GM18507 (cell line): Measurements from ENCODE around the gene POFUT2.

Source experiments
- DNase-seq: peaks from one replicate; pipeline ENCODE4 v3.0.0; 2011; ENCODE audit warnings: low read depth; ENCODE audit not compliant: insufficient read length; ENCODE audit errors: extremely low spot score
- FAIRE-seq: peaks from 2 replicates; lab custom pipeline; 2011; peaks lifted over from hg19 to GRCh38; lab: Jason Lieb, UNC

POFUT2 gene

DNA sequence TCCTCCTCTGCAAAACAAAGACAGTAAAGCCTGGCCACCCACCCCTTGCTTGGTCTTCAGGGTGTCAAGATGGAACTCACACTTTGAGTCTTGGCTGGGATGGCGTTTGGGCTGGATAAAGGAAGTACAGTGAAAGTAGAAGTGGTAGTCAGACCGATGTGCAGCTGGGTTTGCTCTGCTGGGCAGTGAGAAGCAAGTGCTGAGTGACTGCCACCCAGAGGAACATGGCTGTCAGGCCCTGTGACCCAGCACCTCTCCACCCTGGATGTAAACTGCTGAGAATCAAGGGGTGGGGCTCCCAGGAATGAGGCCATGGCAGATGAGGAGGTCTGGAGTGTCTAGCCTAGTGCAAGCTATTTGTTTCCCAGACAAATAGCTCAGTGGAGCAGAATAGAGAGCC, 51.2 kb downstream of the POFUT2 start:
- DNase-seq: no peak
- FAIRE-seq: no peak

DNA sequence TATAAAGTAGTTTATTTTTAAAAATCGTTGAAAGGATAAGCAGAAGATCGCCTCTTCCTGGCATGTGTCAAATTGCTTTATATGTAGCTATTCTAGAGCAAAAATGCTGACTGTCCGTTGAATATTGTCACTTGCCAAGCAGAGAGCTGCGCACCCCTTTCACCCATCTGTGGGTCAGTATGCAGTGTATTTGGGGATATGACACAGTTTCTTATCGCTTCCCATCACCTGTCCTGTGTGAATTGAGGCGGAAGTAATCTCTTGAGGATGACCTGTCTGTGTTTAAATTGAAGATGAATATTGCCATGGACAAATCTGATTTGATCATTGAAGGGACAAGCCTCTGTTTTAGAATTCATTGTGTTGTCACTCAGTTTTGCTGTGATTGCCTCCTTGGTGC, 52.2 kb downstream of the POFUT2 start:
- no peak for FAIRE-seq

GRCh38 chr21:45234965-45235364, 52.7 kb downstream of the POFUT2 start:
- no peak for FAIRE-seq
- no peak for DNase-seq

More for the DNA sequence above, 52.2 kb downstream of the POFUT2 start:
- DNase-seq: no peak

DNA sequence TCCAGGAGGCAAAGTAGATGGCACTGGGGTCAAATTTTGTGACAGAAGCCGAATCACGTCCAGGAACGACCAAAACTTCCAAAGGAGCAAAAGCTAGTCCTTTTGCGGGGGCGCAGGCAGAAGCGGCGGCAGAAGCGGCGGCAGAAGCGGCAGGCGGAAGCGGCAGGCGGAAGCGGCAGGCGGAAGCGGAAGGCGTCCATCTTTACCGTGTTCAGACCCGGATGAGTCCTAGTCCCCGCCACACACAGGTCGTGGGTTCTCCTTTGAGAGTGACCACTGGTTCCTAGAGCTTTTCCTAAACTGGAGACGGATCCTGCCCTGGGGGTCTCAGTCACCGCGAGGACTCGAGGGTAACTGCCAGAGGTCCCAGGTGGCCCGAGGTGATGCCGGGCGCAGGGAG, 53.6 kb downstream of the POFUT2 start:
- DNase-seq (no peak), FAIRE-seq (no peak)

DNA sequence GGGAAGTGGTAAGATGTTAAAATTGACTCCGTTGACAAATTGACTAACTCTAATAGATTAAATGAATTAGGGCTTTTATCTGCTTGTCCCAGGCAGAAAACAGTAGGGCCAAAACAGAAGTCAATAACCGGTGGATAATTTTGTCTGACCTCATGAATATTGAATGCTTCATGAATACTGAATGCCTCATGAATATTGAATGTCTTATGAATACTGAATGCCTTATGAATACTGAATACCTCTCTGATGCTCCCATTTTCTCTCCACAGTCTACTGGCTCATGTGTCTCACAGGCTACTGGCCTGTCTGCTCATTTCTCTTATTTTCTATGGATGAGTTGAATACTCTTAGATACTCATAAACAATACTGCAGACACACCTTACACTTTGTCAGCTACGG, 56.0 kb downstream of the POFUT2 start:
- FAIRE-seq: no peak
- no peak for DNase-seq

DNA sequence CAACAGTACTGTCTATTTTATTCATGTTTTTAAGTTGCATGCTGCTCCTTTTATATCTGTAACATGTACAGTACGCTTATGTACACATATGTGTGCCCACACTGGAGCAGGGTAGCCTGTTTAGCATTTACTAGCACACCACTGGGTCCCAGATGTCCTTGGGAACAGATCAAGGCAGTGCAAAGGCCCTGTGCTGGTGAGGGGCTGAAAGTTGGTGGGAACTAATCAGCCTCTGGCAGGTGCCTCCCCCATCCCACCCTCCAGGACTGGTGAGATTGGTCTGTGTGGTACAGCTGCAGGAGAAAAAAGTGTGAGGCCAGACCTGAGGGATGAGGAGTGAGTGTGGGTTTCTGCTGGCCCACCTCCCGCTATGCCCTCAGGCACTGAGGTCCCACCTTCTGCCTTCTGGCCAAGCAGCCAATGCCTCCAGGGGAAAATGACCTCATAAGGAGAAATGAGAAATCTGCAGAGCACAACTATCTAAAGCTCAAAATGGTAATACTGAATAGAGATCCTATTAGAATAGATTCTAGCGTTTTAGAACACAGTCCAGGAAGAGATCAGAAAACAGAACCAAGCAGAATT, 58.9 kb downstream of the POFUT2 start:
- no peak for FAIRE-seq
- DNase-seq: no peak

DNA sequence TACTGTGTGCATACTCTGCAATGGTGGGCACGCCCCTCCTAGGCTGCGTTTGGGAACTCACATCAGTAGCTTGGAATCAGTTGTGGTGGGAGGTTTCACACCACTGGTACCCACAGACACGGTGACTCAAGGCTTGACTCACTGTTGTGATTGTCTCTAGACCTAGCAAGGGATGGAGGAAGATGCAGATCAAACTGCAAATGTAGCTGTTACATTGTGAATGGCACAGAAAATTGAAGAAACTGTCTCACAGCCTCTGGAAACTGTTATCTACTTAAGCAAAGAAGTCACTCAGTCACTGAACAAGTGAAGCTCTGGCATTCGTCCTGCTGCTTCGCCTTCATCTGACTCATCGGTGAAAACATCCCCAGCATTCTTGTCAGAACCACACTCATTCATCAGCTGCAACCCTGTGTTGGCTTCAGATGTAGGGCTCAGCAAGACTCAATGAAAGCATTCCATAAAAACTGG, 59.5 kb downstream of the POFUT2 start:
- DNase-seq (no peak), FAIRE-seq (no peak)

DNA sequence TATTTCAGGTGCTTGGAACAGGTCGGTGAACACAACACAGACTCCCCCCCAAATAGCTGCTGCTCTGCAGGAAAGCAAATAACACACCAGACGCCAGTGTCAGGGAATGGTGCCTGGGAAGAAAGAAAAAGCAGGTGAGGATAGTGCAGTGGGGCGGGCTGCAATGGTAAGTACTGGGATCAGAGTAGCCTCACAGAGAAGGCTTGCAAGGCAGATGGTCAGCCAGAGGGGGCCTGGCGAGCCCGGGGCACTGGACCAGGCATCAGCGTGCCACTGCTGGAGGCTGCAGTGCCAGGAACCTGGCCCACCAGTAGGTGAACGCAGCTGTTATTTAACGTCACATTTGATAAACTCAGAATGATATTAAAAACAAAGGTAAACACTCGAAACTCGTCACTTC, 60.0 kb downstream of the POFUT2 start:
- no peak for FAIRE-seq

GRCh38 chr21:45226540-45227326, 61.0 kb downstream of the POFUT2 start:
- FAIRE-seq (no peak), DNase-seq (no peak)

More for the DNA sequence above, 60.0 kb downstream of the POFUT2 start:
- no peak for DNase-seq

DNA sequence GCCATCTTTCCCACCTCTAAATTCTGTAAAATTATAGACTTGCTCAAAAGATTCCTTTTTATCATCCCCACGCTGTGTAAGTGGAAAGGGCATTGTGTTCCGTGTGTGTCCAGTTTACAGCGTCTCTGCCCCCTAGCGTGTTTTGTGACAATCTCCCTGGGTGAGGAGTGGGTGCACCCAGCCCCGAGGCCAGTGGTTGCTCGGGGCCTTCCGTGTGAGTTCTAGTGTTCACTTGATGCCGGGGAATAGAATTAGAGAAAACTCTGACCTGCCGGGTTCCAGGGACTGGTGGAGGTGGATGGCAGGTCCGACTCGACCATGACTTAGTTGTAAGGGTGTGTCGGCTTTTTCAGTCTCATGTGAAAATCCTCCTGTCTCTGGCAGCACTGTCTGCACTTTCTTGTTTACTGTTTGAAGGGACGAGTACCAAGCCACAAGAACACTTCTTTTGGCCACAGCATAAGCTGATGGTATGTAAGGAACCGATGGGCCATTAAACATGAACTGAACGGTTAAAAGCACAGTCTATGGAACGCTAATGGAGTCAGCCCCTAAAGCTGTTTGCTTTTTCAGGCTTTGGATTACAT, 61.9 kb downstream of the POFUT2 start:
- no peak for FAIRE-seq
- no peak for DNase-seq

DNA sequence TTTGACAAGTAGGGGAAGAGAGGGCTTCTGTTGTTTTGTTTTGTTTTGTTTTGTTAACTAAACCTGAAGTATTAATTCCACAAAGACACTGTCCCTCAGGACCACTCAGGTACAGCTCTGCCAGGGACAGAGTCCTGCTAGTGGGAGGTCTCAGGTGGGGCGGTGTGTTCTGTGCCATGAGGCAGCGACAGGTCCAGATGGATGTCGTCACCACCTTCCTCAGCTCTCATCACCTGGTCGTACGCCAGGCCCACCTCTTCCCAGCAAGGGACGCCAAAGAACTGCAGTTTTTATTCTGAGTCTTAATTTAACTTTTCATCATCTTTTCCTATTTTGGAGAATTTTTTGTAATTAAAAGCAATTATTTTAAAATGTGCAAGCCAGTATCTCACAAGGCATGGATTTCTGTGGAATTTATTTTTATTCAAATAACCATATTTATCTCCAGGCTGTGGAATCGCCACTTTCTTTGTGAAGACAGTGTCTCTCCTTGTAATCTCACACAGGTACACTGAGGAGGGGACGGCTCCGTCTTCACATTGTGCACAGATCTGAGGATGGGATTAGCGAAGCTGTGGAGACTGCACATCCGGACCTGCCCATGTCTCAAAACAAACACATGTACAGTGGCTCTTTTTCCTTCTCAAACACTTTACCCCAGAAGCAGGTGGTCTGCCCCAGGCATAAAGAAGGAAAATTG, 62.5 kb downstream of the POFUT2 start:
- DNase-seq (no peak), FAIRE-seq (no peak)

- no peak for FAIRE-seq
- DNase-seq: no peak
These were observed 63.3 kb downstream of the POFUT2 start for GRCh38 chr21:45224189-45224938.

DNA sequence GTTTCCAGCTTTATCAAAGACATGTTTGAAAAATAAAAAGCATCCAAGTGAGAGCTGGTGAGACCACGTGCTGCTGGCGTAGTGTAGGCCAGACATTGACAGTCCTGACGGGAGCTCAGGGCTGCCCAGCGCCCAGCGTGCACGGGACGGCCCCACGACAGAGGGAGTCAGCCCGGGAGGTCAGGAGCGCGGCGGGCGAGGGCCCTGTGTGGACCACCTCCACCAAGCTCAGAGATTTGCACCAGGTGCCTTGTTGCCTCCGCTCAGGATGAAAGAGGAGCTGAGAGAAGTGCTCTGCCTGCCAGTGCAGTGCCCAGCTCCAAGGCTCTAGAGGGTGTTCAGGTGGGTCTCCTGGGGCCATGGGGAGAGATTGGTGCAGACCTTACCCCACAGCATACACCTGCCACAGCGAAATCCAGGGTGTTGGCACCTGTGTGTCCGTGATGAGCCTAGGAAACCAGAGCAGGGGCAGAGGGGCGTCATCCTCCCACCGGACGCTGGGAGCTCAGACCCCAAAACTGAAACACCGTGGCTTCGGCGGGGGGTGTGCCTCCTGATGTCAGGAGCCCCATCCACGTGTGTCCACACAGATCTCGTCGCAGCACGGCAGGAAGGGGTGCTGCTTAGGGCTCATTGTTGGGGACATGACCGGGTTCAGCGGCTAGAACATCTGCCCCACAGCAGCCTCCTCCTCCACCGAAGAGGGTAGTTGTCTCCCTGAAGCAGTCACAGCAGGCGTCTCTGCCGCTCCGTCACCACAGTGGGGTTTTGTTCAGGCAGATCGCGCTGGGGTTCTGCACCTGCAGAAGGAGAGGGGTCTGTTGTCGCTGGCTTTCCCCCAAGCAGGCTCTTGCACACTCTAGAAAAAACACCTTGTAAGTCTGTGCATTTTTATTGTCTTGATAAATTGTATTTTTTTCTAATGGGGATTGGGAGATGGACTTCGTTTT, 64.2 kb downstream of the POFUT2 start:
- FAIRE-seq (no peak), DNase-seq (no peak)

DNA sequence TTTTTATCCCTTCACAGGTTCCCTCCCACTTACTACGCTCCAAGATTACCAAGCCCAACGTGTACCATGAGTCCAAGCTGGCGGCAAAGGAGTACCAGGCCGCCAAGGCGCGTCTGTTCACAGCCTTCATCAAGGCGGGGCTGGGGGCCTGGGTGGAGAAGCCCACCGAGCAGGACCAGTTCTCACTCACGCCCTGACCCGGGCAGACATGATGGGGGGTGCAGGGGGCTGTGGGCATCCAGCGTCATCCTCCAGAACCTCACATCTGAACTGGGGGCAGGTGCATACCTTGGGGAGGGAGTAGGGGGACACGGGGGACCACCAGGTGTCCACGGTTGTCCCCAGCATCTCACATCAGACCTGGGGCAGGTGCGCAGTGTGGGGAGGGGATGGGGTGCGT, 65.7 kb downstream of the POFUT2 start:
- FAIRE-seq: no peak
- no peak for DNase-seq

GRCh38 chr21:45220714-45221490, 66.8 kb downstream of the POFUT2 start:
- FAIRE-seq: no peak
- DNase-seq: no peak

DNA sequence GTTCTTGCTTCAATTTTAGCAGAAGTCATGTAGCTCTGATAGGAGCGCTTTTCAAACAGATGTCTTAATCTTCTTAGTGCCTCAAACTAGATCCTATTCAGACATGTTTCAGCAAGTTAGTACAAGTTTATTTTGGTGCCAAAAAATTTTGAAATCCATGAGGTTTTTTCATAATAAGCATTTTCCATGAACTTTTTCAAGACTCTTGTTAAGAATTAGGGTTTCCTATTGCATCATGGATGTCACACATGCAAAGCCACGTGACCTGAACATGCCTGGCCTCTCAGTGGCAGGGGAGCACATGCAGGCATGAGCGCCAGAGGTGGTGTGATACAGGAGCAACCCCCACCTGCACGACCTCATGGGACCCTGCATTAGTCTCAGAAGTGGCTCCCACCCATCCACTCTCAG, 67.6 kb downstream of the POFUT2 start:
- DNase-seq: no peak
- FAIRE-seq: no peak

- DNase-seq (no peak), FAIRE-seq (no peak)
These were observed 68.2 kb downstream of the POFUT2 start for GRCh38 chr21:45219517-45219916.

DNA sequence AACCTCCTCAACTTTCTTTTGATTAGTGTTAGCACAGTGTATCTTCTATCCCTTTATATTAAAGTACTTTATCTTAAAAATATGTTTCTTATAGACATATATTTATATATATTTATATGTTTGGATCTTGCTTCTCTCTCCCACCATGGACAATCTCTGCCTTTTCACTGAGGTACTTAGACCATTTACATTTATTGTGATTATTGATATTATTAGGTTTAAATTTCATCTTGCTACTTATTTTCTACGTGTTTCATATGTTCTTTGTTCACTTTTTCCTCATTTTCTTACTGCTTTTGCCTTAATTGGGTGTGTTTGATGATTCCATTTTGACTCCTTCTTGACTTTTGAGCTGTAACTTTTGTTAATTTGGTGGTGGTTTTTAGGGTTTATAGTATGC, 70.7 kb downstream of the POFUT2 start:
- FAIRE-seq: no peak

More for the DNA sequence above, 70.7 kb downstream of the POFUT2 start:
- DNase-seq: no peak
